Lung (tissue), 12 donors: Measurements from ENCODE around the gene OBP2B. TPM values are rescaled to one million over a fixed set of nuclear protein-coding genes. Genes with fewer than 3 reads are reported as not detected.

Source experiments
- ATAC-seq: fragments of 200-7000 bp; cut with Tn5 transposase; one replicate; pipeline ENCODE4 v1.9.1; 2020; ENCODE audit warnings: moderate number of reproducible peaks; ENCODE audit not compliant: insufficient read depth, low FRiP score
- DNase-seq, 3 donors: peaks; one replicate each; pipeline ENCODE4 v3.0.0-alpha.2; 2013 to 2017
- H3K27ac ChIP-seq, 2 donors: one replicate each; pipeline ENCODE4 v1.5.1; 2013; ENCODE audit warnings: mild to moderate bottlenecking in 2 of 2, moderate library complexity in 2 of 2, control low read depth in 1 of 2, inconsistent platforms in 1 of 2, low read depth in 1 of 2, low read length in 1 of 2
- H3K27me3 ChIP-seq, 3 donors: one replicate each; pipeline ENCODE4 v1.5.1; 2013; ENCODE audit warnings: low read length in 2 of 3; ENCODE audit not compliant: control insufficient read depth in 3 of 3, insufficient read depth in 3 of 3
- H3K36me3 ChIP-seq, 4 donors: one replicate each; pipeline ENCODE4 v1.5.1; 2013; ENCODE audit warnings: low read length in 4 of 4, mild to moderate bottlenecking in 1 of 4, moderate library complexity in 1 of 4; ENCODE audit not compliant: control insufficient read depth in 4 of 4, insufficient read depth in 4 of 4
- H3K4me1 ChIP-seq, 5 donors: one replicate each; pipeline ENCODE4 v1.5.1; 2013; ENCODE audit warnings: low read length in 5 of 5, mild to moderate bottlenecking in 2 of 5, moderate library complexity in 1 of 5; ENCODE audit not compliant: control insufficient read depth in 5 of 5, insufficient read depth in 5 of 5
- H3K4me3 ChIP-seq: one replicate; pipeline ENCODE4 v1.5.1; 2013; ENCODE audit warnings: mild to moderate bottlenecking, control low read depth, moderate library complexity
- H3K9ac ChIP-seq, 2 donors: one replicate each; pipeline ENCODE4 v1.5.1; 2013; ENCODE audit warnings: low read length in 2 of 2, control low read depth in 1 of 2; ENCODE audit not compliant: insufficient read depth in 1 of 2
- H3K9me3 ChIP-seq, 4 donors: one replicate each; pipeline ENCODE4 v1.5.1; 2013; ENCODE audit warnings: low read length in 3 of 4, mild to moderate bottlenecking in 1 of 4, moderate library complexity in 1 of 4; ENCODE audit not compliant: control insufficient read depth in 4 of 4, insufficient read depth in 3 of 4
- CTCF ChIP-seq: IDR thresholded peaks from 2 replicates; pipeline ENCODE4 v1.5.1; 2012; ENCODE audit warnings: mild to moderate bottlenecking; ENCODE audit errors: control extremely low read depth, extremely low read depth
- WGBS, 2 donors: extraction: QIAGEN DNeasy Blood & Tissue Kit; methylation state at CpG; one replicate each; pipeline ENCODE4 v1.1.7; 2013; 5-methylcytosine and 5-hydroxymethylcytosine counted together
- polyA plus RNA-seq, 2 donors: library from polyadenylated mRNA; stranded (reverse); fragments of 200-250 nt; gene quantifications; one replicate each; pipeline ENCODE4 v1.2.1, GENCODE V29; 2013
- total RNA-seq, 2 donors: library from RNA; depleted of rRNA in 1 of 2; stranded (reverse); fragments of >200 nt in 1 of 2; gene quantifications; one replicate each; pipeline ENCODE4 v1.2.1, GENCODE V29; 2014 to 2021
- donor health status: control.
- donor health status: control.
- donor health status: Bipolar disorder and iron deficiency.
- donor health status: healthy.
- donor health status: DM: yes; HTN: yes; CAD: no.

Gene OBP2B
- total and polyA plus RNA-seq, 4 donors, result not detected

GRCh38 chr9:133246991-133247390 is 37.9 kb upstream of the OBP2B start:
- H3K36me3 ChIP-seq, result no peaks in the 10 kb centered on the region
- 88 to 93% methylated on average over 6 of the region's 6 CpGs for WGBS, 2 donors
- H3K9me3 ChIP-seq, result no peaks in the 10 kb centered on the region

GRCh38 chr9:133246562-133246961 is 37.5 kb upstream of the OBP2B start:
- Histone ChIP-seq H3K27ac (no peak overlapping the region), H3K36me3 (no peaks in the 10 kb centered on the region), H3K27me3 (no peaks in the 10 kb centered on the region), H3K4me3 (no peak overlapping the region), H3K9me3 (no peaks in the 10 kb centered on the region), H3K4me1 (peaks cover 0 to 2% (median 0%) of the 10 kb centered on the region in 5 donors), H3K9ac (no peak overlapping the region)
- no peak for ATAC-seq
- TF ChIP-seq CTCF, result no peak
- WGBS, 2 donors, result 89 to 94% methylated on average over 16 of the region's 16 CpGs
- no peak for DNase-seq

More at GRCh38 chr9:133246991-133247390, 37.9 kb upstream of the OBP2B start:
- no peak for TF ChIP-seq CTCF
- no peak overlapping the region for H3K4me3 ChIP-seq
- DNase-seq, result no peak
- no peaks in the 10 kb centered on the region for H3K27me3 ChIP-seq
- H3K4me1 ChIP-seq, result peaks cover 0 to 2% (median 0%) of the 10 kb centered on the region in 5 donors
- H3K9ac ChIP-seq, result no peak overlapping the region
- no peak for ATAC-seq
- no peak overlapping the region for H3K27ac ChIP-seq

- no peak for DNase-seq
- Histone ChIP-seq H3K4me1 (peaks cover 0 to 9% (median 0%) of the 10 kb centered on the region in 5 donors), H3K4me3 (no peak overlapping the region), H3K27me3 (no peaks in the 10 kb centered on the region), H3K27ac (no peak overlapping the region), H3K36me3 (no peaks in the 10 kb centered on the region), H3K9me3 (no peaks in the 10 kb centered on the region), H3K9ac (no peak overlapping the region)
- 34 to 60% methylated on average over 8 of the region's 8 CpGs for WGBS, 2 donors
- no peak for ATAC-seq
- no peak for TF ChIP-seq CTCF
These were observed 33.9 kb upstream of the OBP2B start for GRCh38 chr9:133242991-133243390.

GRCh38 chr9:133242241-133242640 is 33.2 kb upstream of the OBP2B start:
- DNase-seq (no peak), ATAC-seq (no peak)
- Histone ChIP-seq H3K4me3 (no peak overlapping the region), H3K9me3 (no peaks in the 10 kb centered on the region), H3K27ac (no peak overlapping the region), H3K9ac (no peak overlapping the region), H3K4me1 (peaks cover 0 to 11% (median 2%) of the 10 kb centered on the region in 5 donors), H3K36me3 (no peaks in the 10 kb centered on the region), H3K27me3 (no peaks in the 10 kb centered on the region)
- WGBS, 2 donors, result 84 to 94% methylated on average over 14 of the region's 14 CpGs
- no peak for TF ChIP-seq CTCF
